ENCODE data around the gene SLC3A2. TPM values are rescaled to one million over a fixed set of nuclear protein-coding genes. Genes with fewer than 3 reads are reported as not detected.
"Not testable (repeated sequence)": the region's sequence is repeated elsewhere in the genome, so short reads cannot be mapped to it uniquely, and the experiment has no call there.

The SLC3A2 gene
- total RNA-seq, 1 donor from 2014 or later, result 588 TPM

DNA sequence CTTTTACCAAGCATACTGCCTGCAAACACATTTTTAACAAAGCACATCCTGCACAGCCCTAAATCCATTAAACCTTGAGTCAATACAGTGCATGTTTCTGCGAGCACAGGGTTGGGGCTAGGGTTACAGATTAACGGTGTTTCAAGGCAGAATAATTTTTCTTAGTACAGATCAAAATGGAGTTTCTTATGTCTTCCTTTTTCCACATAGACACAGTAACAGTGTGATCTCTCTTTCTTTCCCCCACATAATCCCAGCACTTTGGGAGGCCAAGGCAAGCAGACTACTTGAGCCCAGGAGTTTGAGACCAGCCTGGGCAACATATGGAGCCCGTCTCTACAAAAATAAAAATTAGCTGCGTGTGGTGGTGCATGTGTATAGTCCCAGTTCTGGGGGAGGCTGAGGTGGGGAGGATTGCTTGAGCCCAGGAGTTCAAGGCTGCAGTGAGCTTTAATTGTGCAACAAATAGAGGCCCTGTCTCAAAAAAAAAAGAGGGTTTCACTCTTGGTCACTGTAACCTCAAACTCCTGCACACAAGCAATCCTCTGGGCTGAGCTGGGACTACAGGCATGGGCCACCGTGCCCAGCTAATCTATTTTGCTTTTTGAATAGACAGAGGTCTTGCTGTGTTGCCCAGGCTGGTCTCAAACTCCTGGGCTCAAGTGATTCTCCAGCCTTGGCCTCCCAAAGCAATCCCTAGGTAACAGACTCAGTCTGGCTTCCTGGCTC is 19.7 kb upstream of the SLC3A2 start:
- H4K20me1 ChIP-seq (ENCODE audit: insufficient read depth, low read length), result peaks cover 9% of the 10 kb centered on the region
- H3K27me3 Mint-ChIP-seq (ENCODE audit: low read depth, unreplicated experiment), result no peaks in the 10 kb centered on the region
- peaks cover 2% of the 10 kb centered on the region for H3K36me3 Mint-ChIP-seq (ENCODE audit: low read depth, unreplicated experiment)
- peaks cover 28% of the 10 kb centered on the region for H3K79me2 ChIP-seq (ENCODE audit: insufficient read depth, low read length)
- DNase-seq (ENCODE audit: low read depth) (no peak), FAIRE-seq (no peak)
- no peak overlapping the region for H3K27ac Mint-ChIP-seq (ENCODE audit: unreplicated experiment)
- no peak overlapping the region for H3K9ac ChIP-seq (ENCODE audit: low read length)
- H3K9me3 ChIP-seq (ENCODE audit: insufficient read depth, low read depth, low read length), result no peaks in the 10 kb centered on the region
- H3K36me3 ChIP-seq (ENCODE audit: insufficient read depth, low read length), result no peaks in the 10 kb centered on the region
- no peaks in the 10 kb centered on the region for H3K9me3 Mint-ChIP-seq (ENCODE audit: unreplicated experiment)
- peaks cover 19% of the 10 kb centered on the region for H3K4me1 Mint-ChIP-seq (ENCODE audit: low read depth, unreplicated experiment)
- no peak overlapping the region for H3K27ac ChIP-seq (ENCODE audit: low read depth, low read length)
- no peak overlapping the region for H2AFZ ChIP-seq (ENCODE audit: low read depth, low read length)
- H3K27me3 ChIP-seq (ENCODE audit: insufficient read depth, low read length), result no peaks in the 10 kb centered on the region
- peaks cover 11% of the 10 kb centered on the region for H3K4me1 ChIP-seq (ENCODE audit: insufficient read depth, low read length)
- no peak overlapping the region for H3K4me3 ChIP-seq (ENCODE audit: insufficient read depth, low read depth, low read length)
- no peak for TF ChIP-seq EZH2 (IDR thresholded peaks at IDR 0.05; ENCODE audit: insufficient read depth, low read length)
- TF ChIP-seq, protein P1, sequence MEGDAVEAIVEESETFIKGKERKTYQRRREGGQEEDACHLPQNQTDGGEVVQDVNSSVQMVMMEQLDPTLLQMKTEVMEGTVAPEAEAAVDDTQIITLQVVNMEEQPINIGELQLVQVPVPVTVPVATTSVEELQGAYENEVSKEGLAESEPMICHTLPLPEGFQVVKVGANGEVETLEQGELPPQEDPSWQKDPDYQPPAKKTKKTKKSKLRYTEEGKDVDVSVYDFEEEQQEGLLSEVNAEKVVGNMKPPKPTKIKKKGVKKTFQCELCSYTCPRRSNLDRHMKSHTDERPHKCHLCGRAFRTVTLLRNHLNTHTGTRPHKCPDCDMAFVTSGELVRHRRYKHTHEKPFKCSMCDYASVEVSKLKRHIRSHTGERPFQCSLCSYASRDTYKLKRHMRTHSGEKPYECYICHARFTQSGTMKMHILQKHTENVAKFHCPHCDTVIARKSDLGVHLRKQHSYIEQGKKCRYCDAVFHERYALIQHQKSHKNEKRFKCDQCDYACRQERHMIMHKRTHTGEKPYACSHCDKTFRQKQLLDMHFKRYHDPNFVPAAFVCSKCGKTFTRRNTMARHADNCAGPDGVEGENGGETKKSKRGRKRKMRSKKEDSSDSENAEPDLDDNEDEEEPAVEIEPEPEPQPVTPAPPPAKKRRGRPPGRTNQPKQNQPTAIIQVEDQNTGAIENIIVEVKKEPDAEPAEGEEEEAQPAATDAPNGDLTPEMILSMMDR (IDR thresholded peaks at IDR 0.05; ENCODE audit: insufficient read depth, low read depth, low read length), result no peak
- no peak overlapping the region for H3K4me2 ChIP-seq (ENCODE audit: low read length)
- no peak overlapping the region for H3K4me3 Mint-ChIP-seq (ENCODE audit: unreplicated experiment)

DNA sequence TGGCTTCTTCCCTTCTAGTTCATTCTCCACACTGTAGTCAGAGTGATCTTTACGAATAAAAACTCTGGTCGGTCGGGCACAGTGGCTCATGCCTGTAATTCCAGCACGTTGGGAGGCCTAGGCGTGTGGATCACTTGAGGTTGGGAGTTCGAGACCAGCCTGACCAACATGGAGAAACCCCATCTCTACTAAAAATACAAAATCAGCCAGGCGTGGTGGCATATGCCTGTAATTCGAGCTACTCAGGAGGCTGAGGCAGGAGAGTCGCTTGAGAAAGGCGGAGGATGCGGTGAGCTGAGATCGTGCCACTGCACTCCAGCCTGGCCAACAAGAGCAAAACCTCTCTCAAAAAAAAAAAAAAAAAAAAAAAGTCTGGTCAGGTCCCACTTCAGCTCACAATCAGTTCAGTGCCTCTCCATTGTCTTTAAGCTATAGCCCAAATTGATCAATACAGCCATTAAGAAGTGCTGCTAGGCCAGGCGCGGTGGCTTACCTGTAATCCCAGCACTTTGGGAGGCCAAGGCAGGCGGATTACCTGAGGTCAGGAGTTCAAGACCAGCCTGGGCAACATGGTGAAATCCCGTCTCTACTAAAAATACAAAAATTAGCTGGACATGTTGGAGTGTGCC is 19.0 kb upstream of the SLC3A2 start:
- not testable (repeated sequence) for H3K4me3 Mint-ChIP-seq (ENCODE audit: unreplicated experiment); H3K4me2 ChIP-seq (ENCODE audit: low read length); H3K27ac Mint-ChIP-seq (ENCODE audit: unreplicated experiment); H3K27me3 Mint-ChIP-seq (ENCODE audit: low read depth, unreplicated experiment); H3K9me3 Mint-ChIP-seq (ENCODE audit: unreplicated experiment); DNase-seq (ENCODE audit: low read depth); FAIRE-seq; H4K20me1 ChIP-seq (ENCODE audit: insufficient read depth, low read length); H3K9me3 ChIP-seq (ENCODE audit: insufficient read depth, low read depth, low read length); H3K4me3 ChIP-seq (ENCODE audit: insufficient read depth, low read depth, low read length); H2AFZ ChIP-seq (ENCODE audit: low read depth, low read length); H3K4me1 ChIP-seq (ENCODE audit: insufficient read depth, low read length); H3K36me3 Mint-ChIP-seq (ENCODE audit: low read depth, unreplicated experiment); H3K27ac ChIP-seq (ENCODE audit: low read depth, low read length); H3K36me3 ChIP-seq (ENCODE audit: insufficient read depth, low read length); H3K9ac ChIP-seq (ENCODE audit: low read length); H3K27me3 ChIP-seq (ENCODE audit: insufficient read depth, low read length)
- peaks cover 21% of the 10 kb centered on the region for H3K79me2 ChIP-seq (ENCODE audit: insufficient read depth, low read length)
- peaks cover 19% of the 10 kb centered on the region for H3K4me1 Mint-ChIP-seq (ENCODE audit: low read depth, unreplicated experiment)

DNA sequence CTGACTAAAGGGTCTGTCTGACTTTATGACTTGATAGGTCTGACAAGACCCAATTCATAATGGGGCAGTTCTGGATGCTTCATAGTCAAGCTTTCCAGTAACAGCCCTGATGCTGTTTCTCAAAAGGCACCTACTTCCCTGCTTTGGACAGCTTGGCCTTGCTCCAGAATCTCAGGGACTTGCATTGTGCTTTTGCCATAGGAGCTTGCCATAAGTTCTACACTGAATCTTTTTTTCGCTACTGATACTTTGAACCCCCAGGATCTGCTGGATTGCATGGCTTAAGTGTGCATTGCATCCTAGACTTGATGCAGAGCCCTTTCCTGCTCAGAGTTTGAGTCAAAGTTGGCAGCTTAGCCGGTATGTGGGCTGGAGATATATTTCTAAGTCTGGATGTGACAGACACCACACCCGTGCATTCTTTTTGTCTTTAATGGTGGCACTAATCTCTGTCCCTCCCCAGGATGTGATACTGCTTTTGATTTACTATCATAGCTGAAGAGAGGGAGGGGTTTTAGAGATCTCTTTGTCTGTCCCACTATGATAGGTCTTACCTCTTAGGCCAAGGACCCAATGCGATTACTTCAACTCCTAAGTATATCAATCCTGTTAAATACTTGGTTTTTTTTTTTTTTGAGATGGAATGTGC is 16.9 kb upstream of the SLC3A2 start:
- H3K4me3 Mint-ChIP-seq (ENCODE audit: unreplicated experiment), result no peak overlapping the region
- Histone ChIP-seq H4K20me1 (ENCODE audit: insufficient read depth, low read length) (peaks cover 9% of the 10 kb centered on the region), H3K4me2 (ENCODE audit: low read length) (no peak overlapping the region), H3K4me1 (ENCODE audit: insufficient read depth, low read length) (no peaks in the 10 kb centered on the region), H3K9ac (ENCODE audit: low read length) (no peak overlapping the region), H3K27me3 (ENCODE audit: insufficient read depth, low read length) (no peaks in the 10 kb centered on the region), H2AFZ (ENCODE audit: low read depth, low read length) (no peak overlapping the region), H3K4me3 (ENCODE audit: insufficient read depth, low read depth, low read length) (no peak overlapping the region), H3K36me3 (ENCODE audit: insufficient read depth, low read length) (no peaks in the 10 kb centered on the region), H3K9me3 (ENCODE audit: insufficient read depth, low read depth, low read length) (no peaks in the 10 kb centered on the region), H3K27ac (ENCODE audit: low read depth, low read length) (no peak overlapping the region), H3K79me2 (ENCODE audit: insufficient read depth, low read length) (peaks cover 11% of the 10 kb centered on the region)
- FAIRE-seq (no peak), DNase-seq (ENCODE audit: low read depth) (no peak)
- no peaks in the 10 kb centered on the region for H3K9me3 Mint-ChIP-seq (ENCODE audit: unreplicated experiment)
- H3K4me1 Mint-ChIP-seq (ENCODE audit: low read depth, unreplicated experiment), result peaks cover 8% of the 10 kb centered on the region
- H3K27me3 Mint-ChIP-seq (ENCODE audit: low read depth, unreplicated experiment), result no peaks in the 10 kb centered on the region
- TF ChIP-seq, protein P1 (IDR thresholded peaks at IDR 0.05; ENCODE audit: insufficient read depth, low read depth, low read length), result no peak
- no peak for TF ChIP-seq EZH2 (IDR thresholded peaks at IDR 0.05; ENCODE audit: insufficient read depth, low read length)
- H3K27ac Mint-ChIP-seq (ENCODE audit: unreplicated experiment), result no peak overlapping the region
- peaks cover 2% of the 10 kb centered on the region for H3K36me3 Mint-ChIP-seq (ENCODE audit: low read depth, unreplicated experiment)

Measured in astrocyte (in vitro differentiated cells and primary cell).